WERI-Rb-1 (cell line): ENCODE measurements around the gene SFXN1.
A peak's percentile ranks its signal among the peaks of the same experiment; 100 is the strongest.

ENCODE experiments used
- DNase-seq: peaks from one replicate; pipeline ENCODE4 v3.0.0-alpha.2; 2020
- H3K27ac ChIP-seq: fragments of 250-450 bp; sonication (Bioruptor Pico); 2 replicates; pipeline ENCODE4 v1.5.1; 2020; ENCODE audit warnings: mild to moderate bottlenecking, moderate library complexity
- H3K27me3 ChIP-seq: fragments of 250-450 bp; sonication (Bioruptor Pico); 2 replicates; pipeline ENCODE4 v1.5.1; 2021; ENCODE audit warnings: mild to moderate bottlenecking, low read depth, moderate library complexity; ENCODE audit not compliant: insufficient read depth, severe bottlenecking
- H3K36me3 ChIP-seq: fragments of 250-450 bp; sonication (Bioruptor Pico); 2 replicates; pipeline ENCODE4 v1.5.1; 2020; ENCODE audit warnings: mild to moderate bottlenecking, moderate library complexity
- H3K4me3 ChIP-seq: 2 replicates; pipeline ENCODE4 v1.5.1; 2011; ENCODE audit warnings: low read depth, mild to moderate bottlenecking, control low read depth, low read length
- H3K9me3 ChIP-seq: fragments of 250-450 bp; sonication (Bioruptor Pico); 2 replicates; pipeline ENCODE4 v1.5.1; 2021; ENCODE audit warnings: mild to moderate bottlenecking, moderate library complexity; ENCODE audit not compliant: severe bottlenecking
- CTCF ChIP-seq: IDR thresholded peaks from 2 replicates; pipeline ENCODE4 v1.5.1; 2011; ENCODE audit warnings: low read depth, mild to moderate bottlenecking, control low read depth, inconsistent platforms, low read length

SFXN1 gene

GRCh38 chr5:175478384-175479124 is at the start of gene SFXN1:
SFXN1 (plus strand) TSS chr5:175478560; CDS start chr5:175492104, 13,544 bp downstream.
- H3K27ac ChIP-seq, result peak within 1 kb of the TSS; percentile 88
- no peaks in the 10 kb centered on the region for H3K27me3 ChIP-seq
- TF ChIP-seq CTCF, result no peak
- H3K4me3 ChIP-seq, result peak within 1 kb of the TSS; percentile 87
- H3K9me3 ChIP-seq, result no peaks in the 10 kb centered on the region
- DNase-seq, result peak; percentile 83
- peaks cover 33% of the 10 kb centered on the region for H3K36me3 ChIP-seq

- Histone ChIP-seq H3K9me3 (no peaks in the 10 kb centered on the region), H3K27me3 (peaks cover 91% of the 10 kb centered on the region), H3K27ac (no peak overlapping the region), H3K36me3 (no peaks in the 10 kb centered on the region), H3K4me3 (no peak overlapping the region)
- DNase-seq, result no peak
- TF ChIP-seq CTCF, result no peak
Measured at GRCh38 chr5:175434800-175435199, 43.6 kb upstream of the SFXN1 start.

- Histone ChIP-seq H3K27me3 (peaks cover 92% of the 10 kb centered on the region), H3K36me3 (no peaks in the 10 kb centered on the region), H3K4me3 (no peak overlapping the region), H3K27ac (no peak overlapping the region), H3K9me3 (no peaks in the 10 kb centered on the region)
- no peak for TF ChIP-seq CTCF
- DNase-seq, result no peak
Measured at GRCh38 chr5:175436359-175436758, 42.0 kb upstream of the SFXN1 start.

GRCh38 chr5:175438234-175438857 is 40.0 kb upstream of the SFXN1 start:
- no peak overlapping the region for H3K27ac ChIP-seq
- H3K4me3 ChIP-seq, result no peak overlapping the region
- H3K36me3 ChIP-seq, result no peaks in the 10 kb centered on the region
- peaks cover 92% of the 10 kb centered on the region for H3K27me3 ChIP-seq
- no peak for TF ChIP-seq CTCF
- no peak for DNase-seq
- H3K9me3 ChIP-seq, result no peaks in the 10 kb centered on the region

- Histone ChIP-seq H3K36me3 (no peaks in the 10 kb centered on the region), H3K9me3 (no peaks in the 10 kb centered on the region), H3K27ac (no peak overlapping the region), H3K4me3 (no peak overlapping the region), H3K27me3 (peaks cover 96% of the 10 kb centered on the region)
- DNase-seq, result no peak
- no peak for TF ChIP-seq CTCF
Measured at GRCh38 chr5:175443514-175444059, 34.8 kb upstream of the SFXN1 start.
